Mesenchymal stem cell (in vitro differentiated cells and primary cell): Measurements from ENCODE around the gene PZP.
"Not testable (repeated sequence)": the region's sequence is repeated elsewhere in the genome, so short reads cannot be mapped to it uniquely, and the experiment has no call there.

ENCODE experiments used
- DNase-seq: peaks from one replicate; pipeline ENCODE4 v3.0.0-alpha.2; 2013
- H2AFZ ChIP-seq: one replicate; pipeline ENCODE4 v1.6.1; 2013; ENCODE audit warnings: low read depth, mild to moderate bottlenecking, control low read depth, inconsistent platforms, low read length, moderate library complexity
- H2AK5ac ChIP-seq: 2 replicates; pipeline ENCODE4 v1.6.1; 2013; ENCODE audit warnings: low read length, moderate library complexity, mild to moderate bottlenecking, inconsistent platforms; ENCODE audit not compliant: severe bottlenecking
- H2BK120ac ChIP-seq: one replicate; pipeline ENCODE4 v1.6.1; 2013; ENCODE audit warnings: low read depth, mild to moderate bottlenecking, inconsistent platforms, low read length, moderate library complexity
- H2BK12ac ChIP-seq, 2 experiments: one replicate each; pipeline ENCODE4 v1.6.1; 2013; ENCODE audit warnings: inconsistent platforms in 2 of 2, low read length in 2 of 2, mild to moderate bottlenecking in 2 of 2, moderate library complexity in 2 of 2, control low read depth in 1 of 2
- H2BK15ac ChIP-seq: one replicate; pipeline ENCODE4 v1.6.1; 2013; ENCODE audit warnings: mild to moderate bottlenecking, low read depth, inconsistent platforms; ENCODE audit not compliant: poor library complexity, severe bottlenecking
- H2BK5ac ChIP-seq: 2 replicates; pipeline ENCODE4 v1.6.1; 2013; ENCODE audit warnings: low read depth, mild to moderate bottlenecking, low read length, control low read depth, inconsistent platforms; ENCODE audit not compliant: poor library complexity, severe bottlenecking
- H3K14ac ChIP-seq, 2 experiments: one replicate each; pipeline ENCODE4 v1.6.1; 2013; ENCODE audit warnings: inconsistent platforms in 2 of 2, low read length in 2 of 2, control low read depth in 1 of 2, mild to moderate bottlenecking in 1 of 2, moderate library complexity in 1 of 2
- H3K18ac ChIP-seq, 2 experiments: one replicate each; pipeline ENCODE4 v1.6.1; 2013; ENCODE audit warnings: inconsistent platforms in 2 of 2, low read length in 2 of 2, control low read depth in 1 of 2, low read depth in 1 of 2, mild to moderate bottlenecking in 1 of 2
- H3K23ac ChIP-seq, 2 experiments: one replicate each; pipeline ENCODE4 v1.6.1; 2013; ENCODE audit warnings: inconsistent platforms in 2 of 2, low read length in 2 of 2, mild to moderate bottlenecking in 2 of 2, moderate library complexity in 2 of 2, control low read depth in 1 of 2
- H3K27ac ChIP-seq: 2 replicates; pipeline ENCODE4 v1.5.1; 2013; ENCODE audit warnings: mild to moderate bottlenecking, moderate library complexity, low read length, control low read depth, inconsistent platforms; ENCODE audit not compliant: poor library complexity, severe bottlenecking
- H3K27me3 ChIP-seq, 2 experiments: 2 replicates each; pipeline versions ENCODE4 v1.6.1 to v1.7.0; 2013; ENCODE audit warnings: low read length in 2 of 2, mild to moderate bottlenecking in 2 of 2, moderate library complexity in 2 of 2, control low read depth in 1 of 2, inconsistent platforms in 1 of 2; ENCODE audit not compliant: control insufficient read depth in 1 of 2, insufficient read depth in 1 of 2
- H3K36me3 ChIP-seq, 2 experiments: 2 replicates each; pipeline versions ENCODE4 v1.6.1 to v1.7.0; 2013; ENCODE audit warnings: low read length in 2 of 2, control low read depth in 1 of 2, inconsistent platforms in 1 of 2, low read depth in 1 of 2, mild to moderate bottlenecking in 1 of 2; ENCODE audit not compliant: insufficient read depth in 2 of 2, control insufficient read depth in 1 of 2
- H3K4ac ChIP-seq, 2 experiments: one replicate each; pipeline ENCODE4 v1.6.1; 2013; ENCODE audit warnings: inconsistent platforms in 2 of 2, low read length in 2 of 2, mild to moderate bottlenecking in 2 of 2, moderate library complexity in 2 of 2, control low read depth in 1 of 2, low read depth in 1 of 2
- H3K4me1 ChIP-seq: 2 replicates; pipeline ENCODE4 v1.6.1; 2013; ENCODE audit warnings: low read depth, low read length, control low read depth; ENCODE audit not compliant: control insufficient read depth, insufficient read depth
- H3K4me2 ChIP-seq: 2 replicates; pipeline ENCODE4 v1.6.1; 2013; ENCODE audit warnings: low read length, mild to moderate bottlenecking, inconsistent platforms; ENCODE audit not compliant: poor library complexity, severe bottlenecking
- H3K4me3 ChIP-seq, 2 experiments: 2 replicates each; pipeline versions ENCODE4 v1.5.1 to v1.7.0; 2013; ENCODE audit warnings: low read length in 2 of 2, mild to moderate bottlenecking in 2 of 2, control low read depth in 1 of 2, low read depth in 1 of 2; ENCODE audit not compliant: insufficient read depth in 1 of 2
- H3K79me1 ChIP-seq: replicated peaks from 2 replicates; pipeline ENCODE4 v1.6.1; 2013; ENCODE audit warnings: mild to moderate bottlenecking, control low read depth, low read length, inconsistent platforms; ENCODE audit not compliant: poor library complexity, severe bottlenecking
- H3K9ac ChIP-seq: 2 replicates; pipeline ENCODE4 v1.7.0; 2013; ENCODE audit warnings: mild to moderate bottlenecking, low read length, moderate library complexity
- H3K9me3 ChIP-seq: 2 replicates; pipeline ENCODE4 v1.7.0; 2013; ENCODE audit warnings: mild to moderate bottlenecking, low read length; ENCODE audit not compliant: control insufficient read depth
- H4K8ac ChIP-seq: one replicate; pipeline ENCODE4 v1.6.1; 2013; ENCODE audit warnings: inconsistent platforms, mild to moderate bottlenecking, low read length, moderate library complexity
- H4K91ac ChIP-seq: one replicate; pipeline ENCODE4 v1.6.1; 2013; ENCODE audit warnings: mild to moderate bottlenecking, low read length, inconsistent platforms
- WGBS: methylation state at CpG from one replicate; pipeline ENCODE4 v1.1.7; 2013; ENCODE audit warnings: mixed read lengths; 5-methylcytosine and 5-hydroxymethylcytosine counted together

PZP gene

GRCh38 chr12:9253464-9253863 is 45.3 kb upstream of the PZP start:
- no peaks in the 10 kb centered on the region for H3K79me1 ChIP-seq
- H3K4me3 ChIP-seq: no peak overlapping the region
- no peak overlapping the region for H2AK5ac ChIP-seq
- no peak overlapping the region for H2BK5ac ChIP-seq
- H3K4me1 ChIP-seq: no peaks in the 10 kb centered on the region
- H2BK15ac ChIP-seq: no peak overlapping the region
- H3K18ac ChIP-seq: no peak overlapping the region
- no peak overlapping the region for H3K4ac ChIP-seq
- 45% methylated on average over 4 of the region's 5 CpGs for WGBS
- no peak overlapping the region for H3K23ac ChIP-seq
- no peak overlapping the region for H2BK12ac ChIP-seq
- H3K4me2 ChIP-seq: no peak overlapping the region
- no peak overlapping the region for H3K27ac ChIP-seq
- H3K27me3 ChIP-seq: no peaks in the 10 kb centered on the region
- H2AFZ ChIP-seq: no peak overlapping the region
- H2BK120ac ChIP-seq: no peak overlapping the region
- no peak for DNase-seq
- H4K91ac ChIP-seq: no peak overlapping the region
- H3K9ac ChIP-seq: no peak overlapping the region
- H3K9me3 ChIP-seq: no peaks in the 10 kb centered on the region
- H3K14ac ChIP-seq: no peak overlapping the region
- no peak overlapping the region for H4K8ac ChIP-seq
- H3K36me3 ChIP-seq: no peaks in the 10 kb centered on the region

GRCh38 chr12:9252791-9253190 is 44.6 kb upstream of the PZP start:
- H3K4me2 ChIP-seq, H3K14ac ChIP-seq, H2BK120ac ChIP-seq, H3K27ac ChIP-seq, H3K27me3 ChIP-seq, H3K9ac ChIP-seq, H3K18ac ChIP-seq, H2BK5ac ChIP-seq, H3K23ac ChIP-seq, H2AFZ ChIP-seq, H3K36me3 ChIP-seq, H2BK15ac ChIP-seq, H3K4me3 ChIP-seq, H2AK5ac ChIP-seq, H3K9me3 ChIP-seq, H3K4me1 ChIP-seq, H2BK12ac ChIP-seq, H3K79me1 ChIP-seq, H4K8ac ChIP-seq, H3K4ac ChIP-seq, H4K91ac ChIP-seq, DNase-seq: not testable (repeated sequence)
- 93% methylated on average over 2 of the region's 2 CpGs for WGBS

- no peak overlapping the region for H2BK5ac ChIP-seq
- H2BK12ac ChIP-seq: no peak overlapping the region
- no peak overlapping the region for H4K91ac ChIP-seq
- H2BK15ac ChIP-seq: no peak overlapping the region
- H3K4me2 ChIP-seq: no peak overlapping the region
- no peak for DNase-seq
- no peaks in the 10 kb centered on the region for H3K79me1 ChIP-seq
- no peak overlapping the region for H2BK120ac ChIP-seq
- H3K14ac ChIP-seq: no peak overlapping the region
- no peak overlapping the region for H3K4me3 ChIP-seq
- no peak overlapping the region for H3K4ac ChIP-seq
- H3K9me3 ChIP-seq: no peaks in the 10 kb centered on the region
- no peak overlapping the region for H3K18ac ChIP-seq
- H3K36me3 ChIP-seq: no peaks in the 10 kb centered on the region
- no peaks in the 10 kb centered on the region for H3K27me3 ChIP-seq
- no peak overlapping the region for H4K8ac ChIP-seq
- H3K4me1 ChIP-seq: no peaks in the 10 kb centered on the region
- no peak overlapping the region for H3K9ac ChIP-seq
- H3K23ac ChIP-seq: no peak overlapping the region
- H2AFZ ChIP-seq: no peak overlapping the region
- no peak overlapping the region for H2AK5ac ChIP-seq
- H3K27ac ChIP-seq: no peak overlapping the region
Observed at GRCh38 chr12:9252256-9252655, 44.1 kb upstream of the PZP start.

- Histone ChIP-seq H3K9ac (no peak overlapping the region), H3K23ac (no peak overlapping the region), H3K27me3 (no peaks in the 10 kb centered on the region), H3K4ac (no peak overlapping the region), H3K27ac (no peak overlapping the region), H3K9me3 (no peaks in the 10 kb centered on the region), H2BK5ac (no peak overlapping the region), H2AK5ac (no peak overlapping the region), H3K18ac (no peak overlapping the region), H3K14ac (no peak overlapping the region), H4K8ac (no peak overlapping the region), H4K91ac (no peak overlapping the region), H3K4me2 (no peak overlapping the region), H3K36me3 (no peaks in the 10 kb centered on the region), H2BK12ac (no peak overlapping the region), H3K4me3 (no peak overlapping the region), H2BK120ac (no peak overlapping the region), H3K4me1 (no peaks in the 10 kb centered on the region), H2BK15ac (no peak overlapping the region), H3K79me1 (no peaks in the 10 kb centered on the region), H2AFZ (no peak overlapping the region)
- no peak for DNase-seq
- 82% methylated on average over 2 of the region's 3 CpGs for WGBS
Observed at GRCh38 chr12:9248435-9248834, 40.2 kb upstream of the PZP start.
